Stimulated activated memory B cell treated with anti-CD40 and anti-IgM and Interleukin-4, amounts not matched to agents 10 μg/mL and 1 μg/mL and 100 μg/mL, for 72 hours (primary cell): ENCODE results near the gene ADGRA1.
"Not testable (repeated sequence)": the region's sequence is repeated elsewhere in the genome, so short reads cannot be mapped to it uniquely, and the experiment has no call there.

Experiments used
- ATAC-seq: fragments of 150-1000 bp; cut with Tn5 transposase; 2 replicates; pipeline ENCODE4 v1.10.0; 2021
- H3K27ac Mint-ChIP-seq: one replicate; pipeline ENCODE4 v1.8.0; 2022; ENCODE audit warnings: mild to moderate bottlenecking, mixed read lengths
- H3K27me3 Mint-ChIP-seq: one replicate; pipeline ENCODE4 v1.8.0; 2022; ENCODE audit warnings: mixed read lengths
- H3K36me3 Mint-ChIP-seq: one replicate; pipeline ENCODE4 v1.8.0; 2022; ENCODE audit warnings: mixed read lengths
- H3K4me1 Mint-ChIP-seq: one replicate; pipeline ENCODE4 v1.8.0; 2022; ENCODE audit warnings: mixed read lengths
- H3K4me3 Mint-ChIP-seq: one replicate; pipeline ENCODE4 v1.8.0; 2022; ENCODE audit warnings: mild to moderate bottlenecking, moderate library complexity, mixed read lengths
- H3K9me3 Mint-ChIP-seq: one replicate; pipeline ENCODE4 v1.8.0; 2022; ENCODE audit warnings: mixed read lengths

The ADGRA1 gene

DNA sequence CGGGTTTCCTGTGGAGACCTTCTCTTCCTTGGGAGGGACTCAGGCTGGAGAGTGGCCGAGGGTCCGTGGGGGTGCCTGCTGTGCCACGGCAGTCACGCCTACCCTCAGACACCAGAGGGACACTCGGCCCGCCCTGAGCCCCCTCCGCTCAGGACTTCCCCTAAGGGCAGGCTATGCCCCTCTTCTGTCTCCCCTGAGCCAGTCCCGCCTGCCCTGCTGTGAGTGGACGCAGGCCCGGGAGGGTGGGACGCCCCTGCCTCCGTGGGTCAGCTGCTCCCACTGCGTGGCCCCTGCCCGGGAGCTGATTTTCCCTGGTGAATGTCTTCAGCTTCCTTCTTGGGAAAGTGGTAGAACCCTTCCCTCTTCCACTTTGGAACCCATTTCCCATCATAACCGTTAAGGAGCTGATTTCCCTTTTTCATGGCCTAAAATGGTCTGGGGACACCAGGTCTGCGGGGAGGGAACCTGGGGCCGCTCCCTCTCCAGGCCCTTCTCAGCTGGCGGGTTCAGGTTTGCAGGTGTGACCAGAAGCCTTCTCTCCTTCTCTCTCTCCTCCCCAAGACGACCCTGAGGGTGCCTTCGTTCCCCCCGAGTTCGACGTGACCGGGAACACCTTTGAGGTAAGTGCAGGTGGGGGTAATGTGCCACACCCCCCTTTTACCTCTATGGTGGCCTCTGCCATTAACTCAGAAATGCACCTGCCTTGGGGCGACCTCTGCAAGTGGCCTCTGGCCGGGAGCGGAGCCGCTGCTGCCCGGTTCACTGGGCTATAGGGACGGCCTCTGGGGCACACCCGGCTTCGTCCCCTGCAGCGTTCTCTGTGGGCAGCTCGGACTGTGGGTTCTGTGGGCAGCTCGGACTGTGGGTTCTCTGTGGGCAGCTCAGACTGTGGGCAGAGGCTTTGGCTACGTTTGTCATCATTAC lies 80.2 kb downstream of the ADGRA1 start:
- no peak overlapping the region for H3K4me3 Mint-ChIP-seq
- H3K9me3 Mint-ChIP-seq: peaks cover 3% of the 10 kb centered on the region
- ATAC-seq: no peak
- no peaks in the 10 kb centered on the region for H3K36me3 Mint-ChIP-seq
- peaks cover 42% of the 10 kb centered on the region for H3K27me3 Mint-ChIP-seq
- no peak overlapping the region for H3K27ac Mint-ChIP-seq
- H3K4me1 Mint-ChIP-seq: no peaks in the 10 kb centered on the region

DNA sequence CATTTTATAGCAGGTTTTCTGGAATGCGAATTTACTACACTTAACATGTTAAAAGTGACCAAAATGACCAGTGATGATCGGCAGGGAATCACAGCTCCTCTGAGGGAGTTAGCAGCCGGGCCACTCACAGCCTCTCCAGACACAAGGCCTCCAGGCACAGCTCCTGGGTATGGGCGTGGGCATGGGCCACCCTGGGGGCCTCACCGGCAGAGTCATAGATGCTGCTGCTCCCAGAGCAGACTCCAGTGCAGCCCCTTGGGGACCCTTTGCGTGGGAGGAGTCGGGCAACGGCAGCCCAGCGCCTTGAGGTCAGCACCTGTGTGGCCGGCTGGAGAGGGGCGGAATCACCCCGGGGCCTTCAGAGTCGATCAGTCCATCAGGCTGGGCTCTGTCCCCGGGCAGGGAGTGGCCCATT lies 80.9 kb downstream of the ADGRA1 start:
- Mint-ChIP-seq H3K27me3 (peaks cover 42% of the 10 kb centered on the region), H3K4me1 (no peaks in the 10 kb centered on the region), H3K9me3 (peaks cover 3% of the 10 kb centered on the region), H3K4me3 (no peak overlapping the region), H3K27ac (no peak overlapping the region), H3K36me3 (no peaks in the 10 kb centered on the region)
- ATAC-seq: no peak

DNA sequence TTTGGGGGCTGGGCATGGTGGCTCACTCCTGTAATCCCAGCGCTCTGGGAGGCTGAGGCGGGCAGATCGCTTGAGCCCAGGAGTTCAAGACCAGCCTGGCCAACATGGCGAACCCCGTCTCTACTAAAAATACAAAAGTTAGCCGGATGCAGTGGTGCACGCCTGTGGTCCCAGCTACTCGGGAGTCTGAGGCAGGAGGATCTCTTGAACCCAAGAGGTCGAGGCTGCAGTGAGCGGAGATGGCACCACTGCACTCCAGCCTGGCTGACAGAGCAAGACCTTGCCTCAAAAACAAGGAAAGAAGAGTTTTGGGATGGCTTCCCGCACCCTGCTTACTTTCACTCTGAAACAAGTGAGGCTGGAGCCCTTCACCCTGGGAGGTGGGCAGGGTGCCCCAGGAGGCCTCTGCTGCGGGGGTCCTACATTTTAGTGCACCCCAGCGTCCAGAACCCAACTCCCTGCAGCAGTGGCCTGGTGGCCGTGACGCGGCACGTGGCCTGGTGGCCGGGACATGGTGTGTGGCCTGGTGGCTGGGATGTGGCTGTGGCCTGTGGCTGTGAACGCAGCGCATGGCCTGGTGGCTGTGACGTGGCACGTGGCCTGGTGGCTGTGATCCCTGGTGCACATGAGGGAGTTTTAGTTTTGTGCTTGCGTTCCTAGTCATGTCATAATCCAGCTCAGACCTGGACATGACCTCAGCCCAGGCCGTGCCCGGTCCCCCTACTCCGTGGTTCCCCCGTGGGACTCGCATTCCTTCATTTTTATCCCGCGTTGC lies 81.6 kb downstream of the ADGRA1 start:
- peaks cover 4% of the 10 kb centered on the region for H3K9me3 Mint-ChIP-seq
- no peak overlapping the region for H3K4me3 Mint-ChIP-seq
- peaks cover 43% of the 10 kb centered on the region for H3K27me3 Mint-ChIP-seq
- ATAC-seq: no peak
- no peaks in the 10 kb centered on the region for H3K36me3 Mint-ChIP-seq
- no peak overlapping the region for H3K27ac Mint-ChIP-seq
- no peaks in the 10 kb centered on the region for H3K4me1 Mint-ChIP-seq

DNA sequence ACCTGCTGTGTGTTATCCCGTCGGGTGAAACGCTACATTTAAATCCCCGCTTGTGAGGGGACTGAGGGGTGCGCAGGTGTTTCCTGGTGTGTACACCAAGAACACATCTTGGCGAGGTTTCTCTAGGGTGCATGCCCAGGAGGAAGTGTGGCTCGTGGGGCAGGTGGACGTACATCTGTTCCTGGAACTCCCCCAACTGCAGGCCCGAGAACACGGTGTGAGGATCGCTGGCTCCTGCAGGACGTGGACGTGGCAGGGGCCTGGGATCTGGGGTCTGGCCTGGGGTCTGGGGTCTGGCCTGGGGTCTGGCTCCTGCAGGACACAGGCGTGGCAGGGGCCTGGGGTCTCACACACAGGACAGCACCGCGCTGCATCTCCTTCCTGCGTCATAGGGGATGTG lies 82.4 kb downstream of the ADGRA1 start:
- Mint-ChIP-seq H3K4me3 (no peak overlapping the region), H3K36me3 (no peaks in the 10 kb centered on the region), H3K9me3 (peaks cover 11% of the 10 kb centered on the region), H3K27ac (no peak overlapping the region), H3K4me1 (no peaks in the 10 kb centered on the region), H3K27me3 (peaks cover 50% of the 10 kb centered on the region)
- ATAC-seq: no peak

DNA sequence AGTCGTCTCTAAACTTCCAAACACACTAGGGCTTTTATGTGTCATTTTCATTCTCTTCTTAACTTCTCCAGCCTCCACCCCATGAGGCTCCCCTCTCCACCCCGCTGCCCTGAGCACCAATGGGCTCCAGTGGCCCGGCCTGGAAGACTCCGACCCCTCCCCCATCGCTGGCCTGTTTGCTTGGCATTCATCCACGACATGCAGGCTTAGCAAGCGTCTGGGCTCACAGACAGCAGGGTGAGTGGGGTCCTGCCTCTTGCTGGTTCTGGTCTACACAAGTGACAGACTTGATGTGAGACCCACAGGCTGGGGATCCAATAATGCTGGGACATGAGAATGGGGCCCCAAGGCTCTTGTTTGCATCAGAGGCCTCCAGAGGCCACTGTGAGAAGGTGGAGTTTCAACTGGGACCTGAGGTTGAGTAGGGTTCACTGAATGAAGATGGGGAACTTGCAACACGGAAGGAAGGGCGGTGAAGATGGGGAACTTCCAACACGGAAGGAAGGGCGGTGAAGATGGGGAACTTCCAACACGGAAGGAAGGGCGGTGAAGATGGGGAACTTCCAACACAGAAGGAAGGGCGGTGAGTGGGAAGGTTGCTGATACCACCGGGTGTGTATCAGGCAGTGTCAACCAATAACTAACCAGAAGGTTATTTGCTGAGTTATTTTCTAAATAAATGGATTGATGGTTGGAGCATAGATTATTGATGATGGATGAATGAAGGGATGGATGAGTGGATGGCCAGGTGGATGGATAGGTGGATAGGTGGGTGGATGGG lies 86.3 kb downstream of the ADGRA1 start:
- no peak for ATAC-seq

DNA sequence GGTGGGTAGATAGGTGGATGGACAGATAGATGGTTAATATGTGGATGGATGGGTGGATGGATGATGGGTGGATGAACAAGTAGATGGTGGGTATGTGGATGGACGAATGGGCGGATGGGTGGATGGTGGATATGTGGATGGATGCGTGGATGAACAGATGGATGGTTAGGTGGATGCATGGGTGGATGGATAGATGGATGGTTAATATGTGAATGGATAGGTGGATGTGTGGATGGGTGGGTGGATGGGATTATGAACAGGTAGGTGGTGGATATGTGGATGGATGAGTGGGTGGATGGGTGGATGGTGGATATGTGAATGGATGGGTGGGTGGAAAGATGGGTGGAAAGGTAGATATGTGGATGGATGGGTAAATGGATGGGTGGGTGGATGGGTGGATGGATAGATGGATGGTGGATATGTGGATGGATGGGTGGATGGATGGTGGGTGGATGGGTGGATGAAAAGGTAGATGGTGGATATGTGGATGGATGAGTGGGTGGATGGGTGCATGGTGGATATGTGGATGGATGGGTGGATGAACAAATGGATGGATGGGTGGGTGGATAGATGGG lies 87.1 kb downstream of the ADGRA1 start:
- Mint-ChIP-seq H3K4me1 (no peaks in the 10 kb centered on the region), H3K27ac (no peak overlapping the region), H3K4me3 (no peak overlapping the region), H3K9me3 (peaks cover 25% of the 10 kb centered on the region), H3K27me3 (peaks cover 37% of the 10 kb centered on the region), H3K36me3 (no peaks in the 10 kb centered on the region)
- no peak for ATAC-seq

More for the DNA sequence above, 86.3 kb downstream of the ADGRA1 start:
- Mint-ChIP-seq H3K27ac (no peak overlapping the region), H3K9me3 (peaks cover 25% of the 10 kb centered on the region), H3K36me3 (no peaks in the 10 kb centered on the region), H3K4me1 (no peaks in the 10 kb centered on the region), H3K27me3 (peaks cover 37% of the 10 kb centered on the region), H3K4me3 (no peak overlapping the region)

DNA sequence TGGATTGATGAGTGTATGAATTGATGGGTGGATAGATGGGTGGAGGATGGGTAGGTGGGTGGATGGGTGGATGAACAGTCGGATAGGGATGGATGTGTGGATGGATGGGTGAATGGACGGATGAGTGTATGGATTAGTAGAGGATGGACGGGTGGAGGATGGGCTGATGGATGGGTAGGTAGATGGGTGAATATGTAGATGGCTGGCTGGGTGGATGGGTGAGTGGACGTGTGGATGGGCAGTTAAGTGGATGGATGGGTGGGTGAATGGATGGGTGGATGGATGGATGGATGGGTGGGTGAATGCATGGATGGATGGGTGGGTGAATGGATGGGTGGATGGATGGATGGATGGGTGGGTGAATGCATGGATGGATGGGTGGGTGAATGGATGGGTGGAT lies 87.9 kb downstream of the ADGRA1 start:
- ATAC-seq, H3K27ac Mint-ChIP-seq, H3K4me1 Mint-ChIP-seq, H3K4me3 Mint-ChIP-seq, H3K36me3 Mint-ChIP-seq: not testable (repeated sequence)
- Mint-ChIP-seq H3K27me3 (peaks cover 45% of the 10 kb centered on the region), H3K9me3 (peaks cover 25% of the 10 kb centered on the region)

DNA sequence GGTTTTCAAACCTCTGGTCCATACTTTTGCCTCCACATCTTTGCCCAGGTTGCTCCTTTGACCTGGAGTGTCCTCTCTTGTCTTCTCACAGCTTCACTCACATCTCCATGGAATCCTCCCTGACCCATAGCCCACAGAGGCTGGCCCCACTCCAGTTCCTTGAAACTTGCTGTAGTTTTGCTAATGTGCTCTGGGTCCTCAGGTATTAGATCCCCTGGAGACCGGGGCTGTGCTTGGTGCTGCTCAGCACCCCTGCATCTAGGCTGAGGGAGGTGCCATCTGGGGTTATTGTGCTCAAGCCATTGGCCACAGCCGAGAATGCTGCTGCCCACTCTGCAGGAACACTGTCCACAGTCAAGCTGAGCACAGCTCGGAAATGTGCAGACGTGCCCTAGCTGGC lies 88.8 kb downstream of the ADGRA1 start:
- no peak for ATAC-seq
- H3K4me3 Mint-ChIP-seq: no peak overlapping the region
- peaks cover 25% of the 10 kb centered on the region for H3K9me3 Mint-ChIP-seq
- no peak overlapping the region for H3K27ac Mint-ChIP-seq
- H3K4me1 Mint-ChIP-seq: no peaks in the 10 kb centered on the region
- H3K36me3 Mint-ChIP-seq: no peaks in the 10 kb centered on the region
- peaks cover 54% of the 10 kb centered on the region for H3K27me3 Mint-ChIP-seq

DNA sequence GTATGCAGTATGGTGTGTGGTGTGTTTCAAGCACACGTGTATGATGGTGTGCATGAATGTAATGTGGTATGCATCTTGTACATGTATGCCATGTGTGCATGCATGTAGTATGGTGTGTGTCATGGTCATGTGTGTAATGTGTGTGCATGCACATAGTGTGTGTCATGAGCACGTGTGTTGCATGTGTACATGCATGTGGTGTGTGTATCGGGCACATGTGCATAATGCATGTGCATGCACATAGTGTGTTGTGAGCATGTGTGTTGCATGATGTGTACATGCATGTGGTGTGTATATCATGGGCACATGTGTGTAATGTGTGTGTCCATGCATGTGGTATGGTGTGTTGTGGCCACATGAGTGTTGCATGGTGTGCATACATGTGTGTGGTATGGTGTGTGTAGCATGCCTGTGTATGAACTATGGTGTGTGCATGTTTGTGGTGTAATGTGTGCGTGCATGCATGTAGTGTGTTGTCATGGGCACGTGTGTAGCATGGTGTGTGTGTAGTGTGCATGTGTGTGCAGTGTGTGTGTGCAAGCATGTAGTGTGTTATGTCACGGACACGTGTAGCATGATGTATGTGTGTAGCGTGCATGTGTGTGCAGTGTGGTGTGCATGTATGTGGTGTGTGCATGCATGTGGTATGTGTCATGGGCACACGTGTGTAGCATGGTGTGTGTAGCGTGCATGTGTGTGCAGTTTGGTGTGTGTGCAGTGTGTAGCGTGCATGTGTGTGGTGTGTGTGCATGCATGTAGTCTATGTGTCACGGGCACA lies 89.8 kb downstream of the ADGRA1 start:
- Mint-ChIP-seq H3K9me3 (peaks cover 25% of the 10 kb centered on the region), H3K36me3 (no peaks in the 10 kb centered on the region), H3K4me3 (no peak overlapping the region), H3K4me1 (no peaks in the 10 kb centered on the region), H3K27ac (no peak overlapping the region), H3K27me3 (peaks cover 52% of the 10 kb centered on the region)
- ATAC-seq: no peak

DNA sequence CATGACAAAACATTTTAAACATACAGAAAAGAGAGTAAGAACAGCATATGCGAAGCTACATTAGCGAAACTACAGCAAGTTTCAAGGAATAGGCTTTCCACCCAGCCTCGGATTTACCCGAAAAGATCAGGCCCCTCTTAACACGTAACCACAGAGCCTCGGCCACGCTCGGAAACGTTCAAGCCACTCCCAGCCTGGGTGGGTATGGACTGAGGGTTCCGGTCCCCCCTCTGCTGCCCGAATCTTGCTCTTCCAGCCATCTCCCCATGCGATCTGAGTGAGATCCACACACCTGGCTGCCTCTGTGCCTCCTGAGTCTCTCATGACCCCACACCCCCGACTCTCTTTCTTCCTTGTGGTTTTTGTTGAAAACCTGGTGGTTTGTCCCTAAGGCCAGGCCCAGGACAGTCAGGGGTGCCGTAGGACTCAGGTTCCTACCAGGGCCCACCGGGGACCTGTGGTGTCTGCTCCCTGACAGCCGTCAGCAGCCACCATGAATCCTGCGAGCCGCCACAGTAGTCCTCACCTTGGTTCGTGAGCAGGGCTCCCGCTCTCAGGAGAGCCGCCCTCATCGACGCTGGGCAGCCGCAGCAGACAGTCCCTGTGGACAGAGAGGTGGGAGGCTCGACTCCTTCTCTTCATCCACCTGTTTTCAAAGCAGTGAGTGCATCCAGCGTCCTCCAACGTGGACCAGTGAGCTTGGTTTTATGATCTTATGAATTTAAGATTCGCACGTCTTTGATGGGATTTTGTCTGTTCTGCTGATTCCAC lies 90.8 kb downstream of the ADGRA1 start:
- ATAC-seq: no peak
- Mint-ChIP-seq H3K27ac (no peak overlapping the region), H3K27me3 (peaks cover 42% of the 10 kb centered on the region), H3K4me3 (no peak overlapping the region), H3K36me3 (no peaks in the 10 kb centered on the region), H3K9me3 (peaks cover 25% of the 10 kb centered on the region), H3K4me1 (no peaks in the 10 kb centered on the region)

DNA sequence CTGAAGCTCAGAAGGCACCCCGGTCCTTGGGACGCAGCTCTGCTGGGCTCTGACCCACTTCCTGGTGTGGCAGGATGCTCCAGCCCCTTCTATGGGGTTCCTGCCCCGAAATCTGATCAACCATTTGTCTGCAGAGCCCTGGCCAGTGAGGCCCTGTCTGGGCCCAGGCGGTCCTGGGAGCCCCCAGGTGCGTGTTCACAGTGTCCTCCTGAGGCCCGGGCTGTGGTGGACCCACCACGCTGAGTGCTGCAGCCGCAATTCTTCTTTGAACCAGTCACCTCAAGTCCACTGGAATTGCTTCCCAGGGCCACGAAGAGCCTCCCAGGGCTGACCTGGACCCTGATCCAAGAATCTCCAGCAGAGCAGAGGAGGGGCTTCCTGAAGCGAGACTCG lies 91.4 kb downstream of the ADGRA1 start:
- H3K4me3 Mint-ChIP-seq: no peak overlapping the region
- no peak overlapping the region for H3K27ac Mint-ChIP-seq
- H3K9me3 Mint-ChIP-seq: peaks cover 25% of the 10 kb centered on the region
- no peak for ATAC-seq
- H3K4me1 Mint-ChIP-seq: no peaks in the 10 kb centered on the region
- H3K27me3 Mint-ChIP-seq: peaks cover 37% of the 10 kb centered on the region
- H3K36me3 Mint-ChIP-seq: no peaks in the 10 kb centered on the region

DNA sequence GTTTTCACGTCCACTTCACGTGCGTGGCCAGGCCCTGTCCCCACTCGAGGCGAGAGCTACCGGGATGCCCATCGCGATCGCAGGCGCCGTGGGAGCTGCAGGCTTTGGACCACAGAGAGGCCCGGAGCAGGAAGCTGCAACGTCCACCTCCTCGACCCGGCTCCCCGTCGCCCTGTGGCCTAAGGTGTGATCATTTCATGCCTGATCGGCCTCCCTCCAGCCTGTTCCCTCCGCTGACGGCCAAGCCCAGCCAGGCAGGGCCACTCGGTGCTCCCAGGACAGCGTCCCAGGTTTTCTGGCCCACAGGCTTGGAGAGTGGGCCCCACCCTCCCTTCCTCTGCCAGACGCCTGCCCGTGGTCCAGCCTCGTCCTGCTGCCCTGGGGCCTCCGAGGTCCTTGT lies 91.9 kb downstream of the ADGRA1 start:
- Mint-ChIP-seq H3K27ac (no peak overlapping the region), H3K4me1 (no peaks in the 10 kb centered on the region), H3K4me3 (no peak overlapping the region), H3K27me3 (peaks cover 31% of the 10 kb centered on the region), H3K9me3 (peaks cover 22% of the 10 kb centered on the region), H3K36me3 (no peaks in the 10 kb centered on the region)
- ATAC-seq: no peak

DNA sequence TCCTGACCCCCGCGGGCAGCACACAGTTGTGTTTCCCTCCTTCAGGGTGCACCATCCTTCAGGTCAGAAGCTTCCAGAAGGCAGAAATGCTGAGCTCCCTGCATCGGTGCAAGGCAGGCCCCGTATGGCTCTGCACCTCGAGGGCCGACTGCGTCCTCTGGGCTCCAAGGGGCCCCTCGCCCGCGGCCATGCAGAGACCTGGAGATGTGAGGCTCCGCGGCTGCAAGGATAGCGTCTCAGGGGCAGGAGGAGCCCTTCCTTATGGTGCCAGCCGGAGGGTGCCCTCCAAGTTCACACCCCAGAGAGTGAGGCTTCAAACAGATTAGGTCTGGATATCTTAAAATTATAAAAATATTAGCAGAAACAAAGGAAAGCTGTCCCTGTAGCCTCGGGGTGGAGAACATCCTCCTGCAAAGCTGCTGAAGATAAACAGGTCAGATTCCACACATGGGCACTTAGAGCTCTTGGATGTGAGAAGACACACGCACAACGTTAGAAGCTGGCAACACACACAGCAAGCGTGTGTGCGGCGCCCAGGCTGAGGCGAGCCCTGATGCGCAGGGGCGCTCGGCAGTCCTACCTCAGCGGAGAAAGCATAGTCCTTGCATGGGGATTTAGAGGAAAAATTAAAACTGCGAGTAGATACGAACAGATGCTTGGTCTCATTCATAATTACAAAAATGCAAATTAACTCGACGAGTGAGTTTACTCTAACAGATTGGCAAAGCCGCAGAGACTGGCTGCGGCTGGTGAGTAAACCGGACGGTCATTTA lies 92.7 kb downstream of the ADGRA1 start:
- no peak for ATAC-seq
- H3K9me3 Mint-ChIP-seq: peaks cover 16% of the 10 kb centered on the region
- peaks cover 25% of the 10 kb centered on the region for H3K27me3 Mint-ChIP-seq
- H3K27ac Mint-ChIP-seq: no peak overlapping the region
- H3K4me3 Mint-ChIP-seq: no peak overlapping the region
- no peaks in the 10 kb centered on the region for H3K4me1 Mint-ChIP-seq
- H3K36me3 Mint-ChIP-seq: no peaks in the 10 kb centered on the region
